Osteoblast (primary cell): Measurements from ENCODE around the gene TMC1. TPM values are rescaled to one million over a fixed set of nuclear protein-coding genes. Genes with fewer than 3 reads are reported as not detected.

ENCODE experiments used
- DNase-seq: peaks from one replicate; pipeline ENCODE4 v3.0.0; 2011; ENCODE audit warnings: low spot score, mixed read lengths; ENCODE audit not compliant: insufficient read length; ENCODE audit errors: missing footprints
- H2AFZ ChIP-seq: 2 replicates; pipeline ENCODE4 v1.6.0; 2011; ENCODE audit warnings: mild to moderate bottlenecking, low read length
- H3K27ac ChIP-seq: 2 replicates; pipeline ENCODE4 v1.5.1; 2011; ENCODE audit warnings: mild to moderate bottlenecking, low read depth, low read length, moderate library complexity
- H3K27me3 ChIP-seq: 2 replicates; pipeline ENCODE4 v1.6.0; 2012; ENCODE audit warnings: mild to moderate bottlenecking, control low read depth, inconsistent platforms, low read length, moderate library complexity; ENCODE audit not compliant: insufficient read depth
- H3K36me3 ChIP-seq: 2 replicates; pipeline ENCODE4 v1.5.1; 2011; ENCODE audit warnings: mild to moderate bottlenecking, low read length, control low read depth, moderate library complexity; ENCODE audit not compliant: insufficient read depth
- H3K4me1 ChIP-seq: 2 replicates; pipeline ENCODE4 v1.5.1; 2011; ENCODE audit warnings: mild to moderate bottlenecking, low read length, control low read depth, moderate library complexity; ENCODE audit not compliant: insufficient read depth
- H3K4me2 ChIP-seq: 2 replicates; pipeline ENCODE4 v1.6.0; 2011; ENCODE audit warnings: mild to moderate bottlenecking, low read length; ENCODE audit not compliant: insufficient read depth
- H3K4me3 ChIP-seq: fragments of 200-600 bp; sonication (generic); 3 replicates; pipeline ENCODE4 v1.5.1; 2012; ENCODE audit warnings: mild to moderate bottlenecking, low read length, inconsistent platforms; ENCODE audit not compliant: insufficient read depth
- H3K79me2 ChIP-seq: 2 replicates; pipeline ENCODE4 v1.6.0; 2012; ENCODE audit warnings: mild to moderate bottlenecking, low read length, control low read depth, inconsistent platforms; ENCODE audit not compliant: insufficient read depth
- H3K9me3 ChIP-seq: 2 replicates; pipeline ENCODE4 v1.5.1; 2011; ENCODE audit warnings: low read depth, low read length, control low read depth
- H4K20me1 ChIP-seq: 2 replicates; pipeline ENCODE4 v1.6.0; 2012; ENCODE audit warnings: mild to moderate bottlenecking, low read length, control low read depth; ENCODE audit not compliant: insufficient read depth
- CTCF ChIP-seq: IDR thresholded peaks from 2 replicates; pipeline ENCODE4 v1.5.1; 2011; ENCODE audit warnings: mild to moderate bottlenecking, low read depth, low read length, moderate library complexity; ENCODE audit errors: extremely low read depth
- total RNA-seq: library from RNA; depleted of rRNA; stranded (reverse); fragments of >200 nt; gene quantifications from 2 replicates; pipeline ENCODE4 v1.2.3, GENCODE V29; 2012

Gene TMC1
- total RNA-seq, 1 donor = under 0.01 TPM

- no peak for DNase-seq
- Histone ChIP-seq H3K4me3 (no peak overlapping the region), H3K27ac (no peak overlapping the region), H3K4me2 (no peak overlapping the region), H3K27me3 (no peaks in the 10 kb centered on the region), H3K9me3 (no peaks in the 10 kb centered on the region), H2AFZ (no peak overlapping the region), H3K79me2 (no peaks in the 10 kb centered on the region), H4K20me1 (no peaks in the 10 kb centered on the region), H3K4me1 (no peaks in the 10 kb centered on the region), H3K36me3 (no peaks in the 10 kb centered on the region)
- TF ChIP-seq CTCF = no peak
Observed at GRCh38 chr9:72818385-72818784, 297.0 kb downstream of the TMC1 start.

- Histone ChIP-seq H3K4me1 (no peaks in the 10 kb centered on the region), H3K36me3 (no peaks in the 10 kb centered on the region), H3K27ac (no peak overlapping the region), H3K27me3 (no peaks in the 10 kb centered on the region), H2AFZ (no peak overlapping the region), H4K20me1 (no peaks in the 10 kb centered on the region), H3K9me3 (no peaks in the 10 kb centered on the region), H3K4me2 (no peak overlapping the region), H3K4me3 (no peak overlapping the region), H3K79me2 (no peaks in the 10 kb centered on the region)
- TF ChIP-seq CTCF = no peak
- no peak for DNase-seq
Observed at GRCh38 chr9:72823971-72824370, 302.6 kb downstream of the TMC1 start.

GRCh38 chr9:72826996-72827949, 305.9 kb downstream of the TMC1 start:
- Histone ChIP-seq H3K27me3 (no peaks in the 10 kb centered on the region), H4K20me1 (no peaks in the 10 kb centered on the region), H3K4me2 (no peak overlapping the region), H3K79me2 (no peaks in the 10 kb centered on the region), H3K9me3 (no peaks in the 10 kb centered on the region), H2AFZ (peak overlapping the region; percentile 8), H3K4me3 (no peak overlapping the region), H3K36me3 (no peaks in the 10 kb centered on the region), H3K27ac (no peak overlapping the region), H3K4me1 (no peaks in the 10 kb centered on the region)
- no peak for DNase-seq
- TF ChIP-seq CTCF = no peak

GRCh38 chr9:72827950-72828731, 306.7 kb downstream of the TMC1 start:
- H2AFZ ChIP-seq = no peak overlapping the region
- no peak overlapping the region for H3K27ac ChIP-seq
- no peak for TF ChIP-seq CTCF

More at GRCh38 chr9:72827950-72828731, 306.7 kb downstream of the TMC1 start:
- Histone ChIP-seq H3K4me2 (no peak overlapping the region), H3K36me3 (no peaks in the 10 kb centered on the region), H3K4me1 (no peaks in the 10 kb centered on the region), H3K4me3 (no peak overlapping the region), H3K27me3 (no peaks in the 10 kb centered on the region), H3K79me2 (no peaks in the 10 kb centered on the region), H3K9me3 (no peaks in the 10 kb centered on the region), H4K20me1 (no peaks in the 10 kb centered on the region)
- DNase-seq = no peak
